Cardiac muscle cell (in vitro differentiated cells and primary cell): ENCODE results near the gene LRRC41. TPM values are rescaled to one million over a fixed set of nuclear protein-coding genes. Genes with fewer than 3 reads are reported as not detected.

ENCODE experiments used
- DNase-seq, 2 donors: peaks; one replicate each; pipeline versions ENCODE4 v3.0.0 to v3.0.0-alpha.2; 2010 to 2017; ENCODE audit warnings: low read depth in 1 of 2, low spot score in 1 of 2
- H3K27ac ChIP-seq: fragments of 200-600 bp; sonication (generic); 2 replicates; pipeline ENCODE4 v1.5.1; 2016
- H3K27me3 ChIP-seq: fragments of 200-600 bp; sonication (generic); 2 replicates; pipeline ENCODE4 v1.6.0; 2016; ENCODE audit warnings: control low read depth
- H3K36me3 ChIP-seq: fragments of 200-600 bp; sonication (generic); 2 replicates; pipeline ENCODE4 v1.5.1; 2016; ENCODE audit warnings: control low read depth
- H3K4me1 ChIP-seq: fragments of 200-600 bp; sonication (generic); 2 replicates; pipeline ENCODE4 v1.8.1; 2017; ENCODE audit warnings: low read depth, mild to moderate bottlenecking, mixed run types
- H3K4me3 ChIP-seq: fragments of 200-600 bp; sonication (generic); 2 replicates; pipeline ENCODE4 v1.5.1; 2016; ENCODE audit warnings: mild to moderate bottlenecking
- H3K9me3 ChIP-seq: fragments of 200-600 bp; sonication (generic); 2 replicates; pipeline ENCODE4 v1.5.1; 2017; ENCODE audit warnings: low read depth, mild to moderate bottlenecking, control low read depth
- CTCF ChIP-seq: IDR thresholded peaks from 2 replicates; pipeline ENCODE4 v1.5.1; 2012; ENCODE audit warnings: low read depth, mild to moderate bottlenecking, low read length
- polyA plus RNA-seq: library from polyadenylated mRNA; unstranded; fragments of >200 nt; fragmentation: Nextera tagmentation; extraction: Ambion mirVana; gene quantifications from 2 replicates; pipeline ENCODE4 v1.2.1, GENCODE V29; 2016
- total RNA-seq: library from RNA; depleted of rRNA; stranded (reverse); fragments of >200 nt; gene quantifications from 2 replicates; pipeline ENCODE4 v1.2.3, GENCODE V29; 2016

Gene LRRC41
- total and polyA plus RNA-seq, 2 experiments from 2014 or later: 130 to 151 TPM

DNA sequence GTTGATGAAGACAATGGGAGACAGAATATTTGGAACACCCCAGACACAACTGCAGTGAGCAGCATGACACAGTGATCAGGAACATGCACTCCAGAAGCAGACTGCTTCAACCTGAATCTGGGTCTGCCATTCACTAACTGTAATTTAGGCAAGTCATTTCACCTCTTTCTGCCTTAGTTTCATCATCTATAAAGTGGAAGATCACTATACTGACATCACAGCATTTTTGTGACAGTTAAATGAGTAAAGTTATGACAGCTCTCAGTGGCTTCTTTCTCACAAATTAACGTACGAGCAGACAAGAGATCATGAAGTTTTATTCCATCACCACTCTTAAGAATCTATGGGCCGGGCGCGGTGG, 14.3 kb downstream of the LRRC41 start:
- no peak for TF ChIP-seq CTCF
- peaks cover 20% of the 10 kb centered on the region for H3K4me1 ChIP-seq
- peak overlapping the region; percentile 39 for H3K27ac ChIP-seq
- peaks cover 22% of the 10 kb centered on the region for H3K36me3 ChIP-seq
- DNase-seq: no peak
- H3K9me3 ChIP-seq: no peaks in the 10 kb centered on the region
- H3K27me3 ChIP-seq: no peaks in the 10 kb centered on the region
- no peak overlapping the region for H3K4me3 ChIP-seq

- H3K27ac ChIP-seq: peak overlapping the region; percentile 39
- no peak for TF ChIP-seq CTCF
These were observed 14.8 kb downstream of the LRRC41 start for GRCh38 chr1:46288485-46289133.

DNA sequence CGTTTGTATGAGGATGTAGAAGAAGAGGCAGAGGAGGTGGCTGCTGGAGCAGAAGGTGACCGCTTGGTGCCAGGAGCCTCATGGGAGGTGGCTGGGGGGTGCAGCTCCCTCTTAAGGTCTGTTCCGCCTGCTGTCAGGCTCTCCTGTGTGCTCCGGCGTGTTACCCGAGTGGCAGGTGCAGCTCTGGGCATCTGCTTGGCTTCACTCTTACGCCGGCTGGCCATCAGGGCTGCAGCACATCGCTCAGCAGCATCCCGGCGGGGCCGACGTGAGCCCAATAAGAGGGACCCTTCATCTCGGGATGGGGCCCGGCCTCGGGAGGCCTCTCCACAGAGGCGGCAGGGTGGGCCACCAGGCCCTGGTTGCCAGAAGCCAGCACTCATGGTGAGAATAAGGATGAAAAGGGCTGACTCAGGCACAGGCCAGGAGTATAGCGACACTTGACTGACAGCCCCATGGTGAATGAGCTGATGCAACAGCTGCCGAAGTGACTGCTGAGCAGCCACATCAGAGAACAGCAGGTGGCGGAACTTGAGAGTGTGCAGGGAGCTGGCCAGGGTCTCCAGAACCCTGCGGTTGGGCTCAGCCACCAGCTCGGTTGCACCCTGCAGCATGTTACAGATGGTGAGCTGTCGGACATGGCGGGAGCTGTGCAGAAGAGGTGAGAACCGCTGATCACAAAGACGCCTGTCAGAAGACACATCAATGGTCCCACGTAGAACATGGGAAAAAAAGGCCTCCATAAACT, 17.5 kb downstream of the LRRC41 start:
- Histone ChIP-seq H3K27me3 (no peaks in the 10 kb centered on the region), H3K9me3 (no peaks in the 10 kb centered on the region), H3K4me3 (no peak overlapping the region), H3K4me1 (peaks cover 25% of the 10 kb centered on the region), H3K27ac (peak overlapping the region; percentile 87), H3K36me3 (peaks cover 17% of the 10 kb centered on the region)
- TF ChIP-seq CTCF: no peak
- DNase-seq: peak in 1 of 2 donors; percentile 20

More at GRCh38 chr1:46288485-46289133, 14.8 kb downstream of the LRRC41 start:
- H3K36me3 ChIP-seq: peaks cover 22% of the 10 kb centered on the region
- no peaks in the 10 kb centered on the region for H3K27me3 ChIP-seq
- DNase-seq: peak in 1 of 2 donors; percentile 39
- no peak overlapping the region for H3K4me3 ChIP-seq
- peaks cover 25% of the 10 kb centered on the region for H3K4me1 ChIP-seq
- H3K9me3 ChIP-seq: no peaks in the 10 kb centered on the region

DNA sequence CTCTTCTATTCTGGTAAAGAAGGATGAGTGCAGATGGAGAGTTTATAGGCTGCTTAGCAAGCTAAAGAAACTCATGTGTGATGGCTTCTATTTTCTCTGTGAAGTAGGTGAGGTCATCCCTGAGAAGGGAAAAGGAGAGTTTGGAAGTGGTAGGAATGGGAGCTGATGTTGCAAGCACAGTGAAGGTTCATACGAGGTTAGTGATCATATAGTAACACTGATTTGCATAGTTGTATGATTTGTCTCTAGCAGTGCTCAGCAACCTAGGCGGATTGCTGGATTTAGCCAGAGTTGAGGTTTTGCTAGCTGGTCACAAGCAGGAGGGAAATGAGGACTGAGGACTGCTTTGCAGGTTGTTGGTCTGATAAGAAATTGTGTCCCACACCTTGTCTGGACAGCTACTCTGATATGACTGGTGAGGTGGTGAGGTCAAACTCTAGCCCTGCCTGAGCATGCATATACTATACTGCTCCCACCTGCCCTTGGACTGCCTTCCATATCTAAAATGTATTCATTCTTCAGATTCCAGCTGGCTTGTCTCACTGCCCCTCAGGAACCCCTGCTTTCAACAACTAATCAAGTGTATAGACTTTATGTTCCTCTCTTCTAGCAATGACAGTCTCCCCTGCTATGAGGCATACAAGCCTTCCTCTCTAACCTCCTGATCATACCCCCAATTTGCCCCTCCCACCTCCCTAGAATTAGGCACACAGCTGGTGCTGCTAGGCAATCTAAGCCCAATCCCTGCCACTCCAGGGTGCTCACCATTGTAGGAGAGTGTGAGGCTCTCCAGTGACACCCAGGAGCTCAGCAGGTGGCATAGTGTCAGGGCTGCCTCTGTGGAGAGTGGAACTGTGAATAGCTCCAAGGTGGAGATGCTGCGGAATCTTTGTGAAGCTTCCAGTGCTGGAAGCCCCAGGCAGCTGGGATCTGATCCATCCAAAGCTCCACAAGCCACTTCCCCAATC, 18.5 kb downstream of the LRRC41 start:
- Histone ChIP-seq H3K9me3 (no peaks in the 10 kb centered on the region), H3K27me3 (no peaks in the 10 kb centered on the region), H3K36me3 (peaks cover 27% of the 10 kb centered on the region), H3K4me3 (no peak overlapping the region), H3K27ac (peak overlapping the region; percentile 87), H3K4me1 (peaks cover 25% of the 10 kb centered on the region)
- TF ChIP-seq CTCF: no peak
- DNase-seq: peak in 1 of 2 donors; percentile 68

GRCh38 chr1:46284058-46284457, 19.4 kb downstream of the LRRC41 start:
- H3K36me3 ChIP-seq: peaks cover 34% of the 10 kb centered on the region

More at GRCh38 chr1:46284058-46284457, 19.4 kb downstream of the LRRC41 start:
- TF ChIP-seq CTCF: no peak
- Histone ChIP-seq H3K4me1 (peaks cover 25% of the 10 kb centered on the region), H3K9me3 (no peaks in the 10 kb centered on the region), H3K4me3 (no peak overlapping the region), H3K27ac (peak overlapping the region; percentile 87), H3K27me3 (no peaks in the 10 kb centered on the region)
- DNase-seq: no peak
